Fibroblast of lung (primary cell): Measurements from ENCODE around the gene SLC13A5.

Experiments
- CTCF ChIP-seq, 2 donors: IDR thresholded peaks in 1 of 2; conservative IDR thresholded peaks in 1 of 2; 1 replicate in 1 of 2; 2 replicates in 1 of 2; pipeline ENCODE4 v1.5.1; 2011 to 2012; ENCODE audit warnings: low read length in 2 of 2, control low read depth in 1 of 2, inconsistent platforms in 1 of 2, low read depth in 1 of 2, mild to moderate bottlenecking in 1 of 2
- EZH2 ChIP-seq: IDR thresholded peaks from 2 replicates; pipeline ENCODE4 v1.5.1; 2012; ENCODE audit warnings: low read length, control low read depth, mild to moderate bottlenecking; ENCODE audit errors: missing control alignments

DNA sequence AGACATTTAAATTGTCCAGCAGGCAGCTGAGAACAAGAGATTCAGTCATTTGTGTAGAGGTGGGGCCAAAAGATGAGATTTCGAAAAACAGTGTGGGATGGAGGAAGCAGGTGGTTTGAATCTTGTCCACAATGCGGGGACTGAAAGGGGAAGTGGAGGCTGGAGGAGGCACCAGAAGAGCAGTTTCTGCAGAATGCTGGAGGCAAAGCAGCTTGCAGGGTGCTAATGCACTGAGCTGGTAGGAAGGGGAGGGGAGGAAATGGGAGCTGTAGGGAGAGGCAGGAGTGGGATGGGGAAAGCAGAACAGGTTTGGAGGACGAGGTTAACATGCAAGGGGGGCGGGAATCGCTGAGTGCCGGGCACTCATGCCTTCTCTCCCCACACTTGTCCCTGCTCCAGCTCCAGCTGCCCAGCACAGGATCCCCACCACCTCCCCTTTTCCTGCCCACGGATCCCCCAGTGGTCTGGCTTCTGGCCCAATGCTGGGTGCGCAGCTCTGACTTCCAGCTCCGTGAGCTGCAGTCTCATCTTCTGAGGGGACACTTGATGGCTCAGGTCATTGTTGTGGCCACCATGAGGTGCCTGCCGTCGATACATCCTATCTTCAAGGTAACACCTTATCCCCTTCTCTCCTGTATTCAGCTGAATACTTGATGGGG, 52.2 kb downstream of the SLC13A5 start:
- no peak for TF ChIP-seq CTCF (conservative IDR thresholded peaks at IDR 0.05 in 1 of 2, IDR thresholded peaks at IDR 0.05 in 1 of 2; ENCODE audit: low read depth in 1 of 2, low read length in 2 of 2)
- no peak for TF ChIP-seq EZH2
